HepG2 (cell line): ENCODE data around the gene PANK4. TPM values are rescaled to one million over a fixed set of nuclear protein-coding genes. Genes with fewer than 3 reads are reported as not detected.

ENCODE experiments used
- ATAC-seq: fragments of 200-7000 bp; cut with Tn5 transposase; 3 replicates; pipeline ENCODE4 v1.9.1; 2020; ENCODE audit warnings: mild to moderate bottlenecking, moderate library complexity
- BruUV-seq: library from RNA; stranded (reverse); fragments of 400-500 nt; replicated peaks from 2 replicates; lab custom pipeline; 2021; lab: Mats Ljungman, UMichigan
- CTCF ChIA-PET: fragments of 300-600 bp; formaldehyde crosslinking; extraction: SDS; loops from one replicate; lab custom pipeline; 2021; ENCODE audit warnings: low total read pairs, inconsistent platforms, low intra/inter-chr PET ratio; lab: Yijun Ruan, JAX
- POLR2A ChIA-PET: fragments of 350-600 bp; sonication (Branson Sonifier 250); formaldehyde crosslinking; loops from one replicate; lab custom pipeline; 2020; ENCODE audit warnings: antibody characterized with exemption, inconsistent platforms; lab: Yijun Ruan, JAX
- DNase-seq: peaks from one replicate; pipeline ENCODE4 v3.0.0-alpha.2; 2015; ENCODE audit warnings: low spot score
- FAIRE-seq: peaks from 3 replicates; lab custom pipeline; 2011; peaks lifted over from hg19 to GRCh38; lab: Jason Lieb, UNC
- H2AFZ ChIP-seq: one replicate; pipeline ENCODE4 v1.6.1; 2011; ENCODE audit warnings: low read length, inconsistent platforms
- H3K27ac ChIP-seq: fragments of 300-600 bp; 3 replicates; pipeline ENCODE4 v1.8.0; 2011; ENCODE audit warnings: mixed run types, mild to moderate bottlenecking, mixed read lengths, low read length, inconsistent platforms; ENCODE audit not compliant: insufficient read depth; ENCODE audit errors: extremely low read length
- H3K27me3 ChIP-seq, 2 experiments: fragments of 200-600 bp in 1 of 2; 2 replicates in 1 of 2; 3 replicates in 1 of 2; pipeline versions ENCODE4 v1.6.0 to v1.8.0; 2011; ENCODE audit warnings: low read length in 2 of 2, mild to moderate bottlenecking in 2 of 2, moderate library complexity in 2 of 2, inconsistent platforms in 1 of 2; ENCODE audit not compliant: insufficient read depth in 2 of 2, control insufficient read depth in 1 of 2
- H3K36me3 ChIP-seq, 2 experiments: fragments of 200-600 bp in 1 of 2; replicated peaks in 1 of 2; 2 replicates in 1 of 2; 3 replicates in 1 of 2; pipeline versions ENCODE4 v1.5.1 to v1.8.0; 2011; ENCODE audit warnings: low read length in 2 of 2, inconsistent platforms in 1 of 2; ENCODE audit not compliant: insufficient read depth in 2 of 2, control insufficient read depth in 1 of 2
- H3K4me1 ChIP-seq: 2 replicates; pipeline ENCODE4 v1.5.1; 2012; ENCODE audit warnings: low read length, inconsistent platforms; ENCODE audit not compliant: insufficient read depth
- H3K4me2 ChIP-seq: 2 replicates; pipeline ENCODE4 v1.6.0; 2011; ENCODE audit warnings: low read depth, low read length, inconsistent platforms
- H3K4me3 ChIP-seq, 3 experiments: fragments of 200-600 bp in 1 of 3; sonication (generic), shearing (Covaris generic) in 1 of 3; replicated peaks in 1 of 3; 2 replicates each; pipeline ENCODE4 v1.5.1; 2011 to 2016; ENCODE audit warnings: low read length in 3 of 3, inconsistent platforms in 2 of 3, low read depth in 2 of 3, mild to moderate bottlenecking in 2 of 3, control low read depth in 1 of 3, mixed read lengths in 1 of 3; ENCODE audit not compliant: insufficient read depth in 1 of 3
- H3K79me2 ChIP-seq: one replicate; pipeline ENCODE4 v1.6.1; 2011; ENCODE audit warnings: low read length, inconsistent platforms; ENCODE audit not compliant: insufficient read depth
- H3K9ac ChIP-seq: 2 replicates; pipeline ENCODE4 v1.6.0; 2011; ENCODE audit warnings: mild to moderate bottlenecking, low read depth, low read length, inconsistent platforms; ENCODE audit not compliant: insufficient read depth
- H3K9me3 ChIP-seq: 2 replicates; pipeline ENCODE4 v1.5.1; 2012; ENCODE audit warnings: mild to moderate bottlenecking, low read length
- H4K20me1 ChIP-seq: 2 replicates; pipeline ENCODE4 v1.6.0; 2011; ENCODE audit warnings: inconsistent platforms, mild to moderate bottlenecking, low read length, moderate library complexity; ENCODE audit not compliant: insufficient read depth
- AKAP8 ChIP-seq: sonication (generic); formaldehyde crosslinking; IDR thresholded peaks from 2 replicates; pipeline ENCODE4 v1.5.1; 2020; ENCODE audit warnings: mild to moderate bottlenecking, missing genetic modification reagents
- ETV5 ChIP-seq: IDR thresholded peaks from 2 replicates; pipeline ENCODE4 v1.6.1; 2018; ENCODE audit warnings: missing biosample characterization, missing genetic modification reagents, inconsistent platforms, borderline replicate concordance
- FOXA1 ChIP-seq, 2 experiments: fragments of 450-650 bp in 1 of 2; sonication (generic) in 1 of 2; formaldehyde crosslinking in 1 of 2; IDR thresholded peaks; 2 replicates each; pipeline versions ENCODE4 v1.4.0 to v1.6.1; 2016 to 2020; ENCODE audit warnings: missing genetic modification reagents in 1 of 2
- HCFC1 ChIP-seq: fragments of 150-350 bp; IDR thresholded peaks from 2 replicates; pipeline ENCODE4 v1.6.1; 2014; ENCODE audit warnings: low read depth, low read length
- HOMEZ ChIP-seq: IDR thresholded peaks from 2 replicates; pipeline ENCODE4 v1.6.1; 2016; ENCODE audit warnings: low read depth
- HOXA5 ChIP-seq: sonication (generic); formaldehyde crosslinking; IDR thresholded peaks from 2 replicates; pipeline ENCODE4 v1.4.0; 2020; ENCODE audit warnings: missing genetic modification reagents
- IRF9 ChIP-seq: sonication (generic); formaldehyde crosslinking; IDR thresholded peaks from 2 replicates; pipeline ENCODE4 v1.8.0; 2022; ENCODE audit warnings: missing genetic modification reagents, mild to moderate bottlenecking, borderline replicate concordance
- KAT7 ChIP-seq: IDR thresholded peaks from 2 replicates; pipeline ENCODE4 v1.6.1; 2018; ENCODE audit warnings: borderline replicate concordance, missing compliant biosample characterization
- MYPOP ChIP-seq: sonication (generic); formaldehyde crosslinking; IDR thresholded peaks from 2 replicates; pipeline ENCODE4 v1.8.1; 2023; ENCODE audit warnings: mild to moderate bottlenecking, moderate library complexity, missing genetic modification reagents
- NCOA2 ChIP-seq: sonication (generic); formaldehyde crosslinking; IDR thresholded peaks from 2 replicates; pipeline ENCODE4 v1.8.0; 2022; ENCODE audit warnings: inconsistent platforms
- NFIC ChIP-seq: IDR thresholded peaks from 2 replicates; pipeline ENCODE4 v1.6.1; 2012; ENCODE audit warnings: mild to moderate bottlenecking, low read length, inconsistent platforms
- POLR2G ChIP-seq: fragments of 200-400 bp; formaldehyde crosslinking; IDR thresholded peaks from 2 replicates; pipeline ENCODE4 v1.6.1; 2018; ENCODE audit warnings: mild to moderate bottlenecking, low read depth, low read length, moderate library complexity
- TBX2 ChIP-seq: sonication (generic); formaldehyde crosslinking; IDR thresholded peaks from 2 replicates; pipeline ENCODE4 v1.5.0; 2020; ENCODE audit warnings: missing genetic modification reagents, mild to moderate bottlenecking, borderline replicate concordance
- TERF1 ChIP-seq: sonication (generic); formaldehyde crosslinking; IDR thresholded peaks from 2 replicates; pipeline ENCODE4 v1.8.0; 2022; ENCODE audit warnings: mild to moderate bottlenecking, missing genetic modification reagents, moderate library complexity
- ZNF781 ChIP-seq: sonication (generic); formaldehyde crosslinking; IDR thresholded peaks from 2 replicates; pipeline ENCODE4 v1.5.1; 2020; ENCODE audit warnings: borderline replicate concordance, mild to moderate bottlenecking, missing genetic modification reagents; ENCODE audit errors: not compliant biosample characterization
- ZNF850 ChIP-seq: sonication (generic); formaldehyde crosslinking; conservative IDR thresholded peaks from 2 replicates; pipeline ENCODE4 v1.9.0; 2021; ENCODE audit warnings: mild to moderate bottlenecking, missing genetic modification reagents
- WGBS: methylation state at CpG from one replicate; pipeline ENCODE4 v1.1.6; 2017; ENCODE audit warnings: low lambda C conversion rate; 5-methylcytosine and 5-hydroxymethylcytosine counted together
- in situ Hi-C: cut with HindIII; loops from 2 replicates; pipeline ENCODE4 v1.10.0; 2017; ENCODE audit warnings: low pct_unique_long_range_greater_than_20kb; ENCODE audit not compliant: extremely low pct_ligation_motif_present
- intact Hi-C: fragments of 100-400 bp; cut with micrococcal nuclease; formaldehyde crosslinking; loops from one replicate; pipeline ENCODE4 v1.10.0; 2022; ENCODE audit not compliant: unreplicated experiment
- polyA plus RNA-seq, 8 experiments: library from polyadenylated mRNA; depleted of rRNA in 3 of 8; stranded (reverse) in 7 of 8; unstranded in 1 of 8; fragments of >200 nt; fragmentation: Illumina TruSeq in 4 of 8; extraction: Trizol in 4 of 8; gene quantifications; 2 replicates each; pipeline versions ENCODE4 v1.2.1 to v1.2.3, GENCODE V29; 2011 to 2016; ENCODE audit warnings: low read depth in 4 of 8, missing spikeins in 1 of 8, mixed read lengths in 1 of 8; ENCODE audit not compliant: insufficient read depth in 1 of 8
- total RNA-seq, 5 experiments: library from RNA; depleted of rRNA; stranded (reverse); fragments of >200 nt; fragmentation: Illumina TruSeq; extraction: Trizol; gene quantifications; 2 replicates each; pipeline ENCODE4 v1.2.3, GENCODE V29; 2016; ENCODE audit warnings: low read depth in 1 of 5

PANK4 gene
- total and polyA plus RNA-seq, 2 of the 13 experiments (the other 11 are each of a cell fraction or from before 2014, with no cell fraction given) = 17.4 to 19.3 TPM

- BruUV-seq = no TSS peak
- intact Hi-C loops (loop anchor here (2.0 kb wide), 1 partner anchor 19 kb away; the partner anchor contains the start of gene PANK4), in situ Hi-C loops (loop anchor here (5.0 kb wide), 1 partner anchor 134 kb away; the partner anchor contains the start of gene PEX10)
- CTCF ChIA-PET = no interaction called here
- H3K9ac ChIP-seq = peak overlapping the region; percentile 76
- H2AFZ ChIP-seq = no peak overlapping the region
- H3K27me3 ChIP-seq = peaks cover 4 to 6% of the 10 kb centered on the region in 2 experiments; a peak in 2 of 5 replicates
- peak overlapping the region; percentile 85 for H3K4me2 ChIP-seq
- H3K9me3 ChIP-seq = no peaks in the 10 kb centered on the region
- H3K4me3 ChIP-seq = peak overlapping the region; percentile 61 to 80 (median 64)
- DNase-seq (peak; percentile 87), FAIRE-seq (peak; percentile 28), ATAC-seq (peak; percentile 62)
- H4K20me1 ChIP-seq = no peaks in the 10 kb centered on the region
- no peaks in the 10 kb centered on the region for H3K36me3 ChIP-seq
- peak overlapping the region; percentile 51 for H3K27ac ChIP-seq
- 7% methylated on average over 3 of the region's 43 CpGs for WGBS
- peaks cover 77% of the 10 kb centered on the region for H3K4me1 ChIP-seq
- no peaks in the 10 kb centered on the region for H3K79me2 ChIP-seq
- POLR2A ChIA-PET = interaction anchor here (0.6 to 3.4 kb wide), 17 partner anchors 10 to 339 kb away, joined by 3 to 38 read pairs (median 5); partner anchors contain the start of genes MORN1, PANK4, PEX10 and PRXL2B
- TF ChIP-seq ETV5 = no peak; the same call in 1 of the 2 replicates
- no peak for TF ChIP-seq HOMEZ (CRISPR knock-in tag)
- TF ChIP-seq IRF9 (CRISPR knock-in tag) = peak; percentile 56; the same call in 1 of the 2 replicates
- no peak for TF ChIP-seq ZNF850 (CRISPR knock-in tag)
- TF ChIP-seq ZNF781 = no peak
- no peak for TF ChIP-seq NCOA2 (CRISPR knock-in tag)
- peak; percentile 46; the same call in 1 of the 2 replicates for TF ChIP-seq AKAP8
- peak; percentile 63; the same call in 1 of the 2 replicates for TF ChIP-seq TBX2
- TF ChIP-seq KAT7 (CRISPR knock-in tag) = 0 out of 2 replicates have a peak, but pooled peaks have one; percentile 20
- TF ChIP-seq FOXA1 (IDR thresholded peaks at IDR 0.05) = no peak
- 0 out of 2 replicates have a peak, but pooled peaks have one; percentile 8 for TF ChIP-seq FOXA1 (CRISPR knock-in tag; IDR thresholded peaks at IDR 0.05)
- TF ChIP-seq NFIC = no peak
- TF ChIP-seq MYPOP (CRISPR knock-in tag) = 0 out of 2 replicates have a peak, but pooled peaks have one; percentile 49
- TF ChIP-seq HOXA5 (CRISPR knock-in tag) = peak; percentile 50; the same call in 1 of the 2 replicates
- no peak for TF ChIP-seq TERF1 (CRISPR knock-in tag)
- no peak; the same call in 1 of the 2 replicates for TF ChIP-seq HCFC1
- TF ChIP-seq POLR2G = peak; percentile 78
Measured at GRCh38 chr1:2545754-2546514, 19.5 kb upstream of the PANK4 start.
